GM21619 (cell line): ENCODE data around the gene FAM47B.

ENCODE experiments used
- ATAC-seq: cut with Tn5 transposase; IDR thresholded peaks from one replicate; pipeline ENCODE4 v1.9.1; 2021; ENCODE audit not compliant: unreplicated experiment

FAM47B gene

GRCh38 chrX:34942496-34942895 is at the start of gene FAM47B:
FAM47B (plus strand) TSS chrX:34942796; CDS start chrX:34942832, 36 bp downstream.
- no peak for ATAC-seq

- ATAC-seq, result no peak
Measured at GRCh38 chrX:34893741-34894140, 48.9 kb upstream of the FAM47B start.

- ATAC-seq, result no peak
Measured at GRCh38 chrX:34900691-34901090, 41.9 kb upstream of the FAM47B start.

GRCh38 chrX:34901761-34902160 is 40.8 kb upstream of the FAM47B start:
- no peak for ATAC-seq

DNA sequence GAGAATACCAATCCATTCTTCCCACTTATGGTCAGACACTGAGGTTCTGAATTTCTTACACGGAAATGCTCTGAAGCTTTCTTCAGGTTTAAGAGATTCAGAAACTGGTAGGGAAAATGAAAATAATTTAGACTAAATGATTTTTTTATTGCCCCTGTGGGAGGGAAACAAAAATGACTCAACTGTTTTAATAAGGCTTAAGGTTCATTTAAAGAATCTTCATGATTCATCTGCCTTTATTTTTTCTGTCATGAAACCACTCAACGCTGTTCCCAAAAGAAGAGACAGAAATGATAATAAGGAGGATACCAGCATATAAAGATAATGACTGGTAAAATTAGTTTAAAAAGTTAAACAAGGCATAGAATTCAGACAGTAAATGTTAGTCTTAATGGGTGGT is 39.3 kb upstream of the FAM47B start:
- no peak for ATAC-seq

- no peak for ATAC-seq
Measured at GRCh38 chrX:34909151-34909550, 33.4 kb upstream of the FAM47B start.

GRCh38 chrX:34915463-34916225 is 27.0 kb upstream of the FAM47B start:
- ATAC-seq, result no peak

DNA sequence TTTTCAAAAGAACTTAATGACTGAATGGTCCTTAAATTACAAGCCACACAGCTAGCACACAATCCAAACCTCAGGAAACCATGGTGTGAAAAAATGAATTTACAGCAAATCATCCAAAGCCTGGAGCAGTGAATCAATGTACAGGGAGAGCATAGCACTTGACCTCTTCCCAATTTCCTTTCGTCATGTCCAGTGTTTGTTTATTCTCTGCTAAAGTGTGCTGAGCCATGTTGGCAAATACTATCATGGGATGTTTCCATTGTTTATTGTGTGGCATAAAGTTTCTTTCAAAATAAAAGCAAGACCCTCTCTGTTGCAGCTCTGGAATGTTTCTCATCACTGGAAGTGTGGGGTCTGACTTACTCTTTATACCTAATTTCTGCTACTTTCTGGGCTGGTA is 25.4 kb upstream of the FAM47B start:
- no peak for ATAC-seq

DNA sequence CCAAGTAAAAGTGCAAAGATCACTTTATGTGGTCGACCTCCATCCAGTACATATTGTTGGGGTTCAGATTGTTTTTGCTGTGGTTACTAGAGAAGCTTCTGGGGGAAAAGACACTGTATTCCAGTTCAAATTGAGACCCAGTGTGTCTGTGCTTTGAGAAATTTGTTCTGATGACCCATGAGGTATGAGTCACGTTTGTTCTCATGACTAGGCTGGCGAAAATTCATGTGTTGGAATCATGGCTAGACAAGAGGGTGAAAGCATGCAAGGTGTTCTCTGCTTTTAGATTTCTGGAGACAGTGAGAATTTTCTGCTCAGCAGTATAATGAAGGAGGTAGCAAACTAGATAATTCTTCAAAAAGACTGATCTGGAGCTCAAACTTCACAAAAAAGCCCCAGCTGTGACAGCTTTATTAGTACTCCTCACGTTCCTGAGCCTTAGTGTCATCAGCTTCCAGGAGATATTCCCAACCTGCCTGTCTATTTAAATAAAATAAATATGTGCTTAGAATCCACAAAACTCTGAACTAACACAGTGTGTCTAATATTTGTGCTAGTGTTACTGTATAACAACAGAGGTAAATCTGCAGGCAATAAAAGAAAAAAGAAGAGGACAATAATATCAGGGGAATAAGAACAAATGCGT is 24.4 kb upstream of the FAM47B start:
- no peak for ATAC-seq

GRCh38 chrX:34918856-34919255 is 23.7 kb upstream of the FAM47B start:
- no peak for ATAC-seq

DNA sequence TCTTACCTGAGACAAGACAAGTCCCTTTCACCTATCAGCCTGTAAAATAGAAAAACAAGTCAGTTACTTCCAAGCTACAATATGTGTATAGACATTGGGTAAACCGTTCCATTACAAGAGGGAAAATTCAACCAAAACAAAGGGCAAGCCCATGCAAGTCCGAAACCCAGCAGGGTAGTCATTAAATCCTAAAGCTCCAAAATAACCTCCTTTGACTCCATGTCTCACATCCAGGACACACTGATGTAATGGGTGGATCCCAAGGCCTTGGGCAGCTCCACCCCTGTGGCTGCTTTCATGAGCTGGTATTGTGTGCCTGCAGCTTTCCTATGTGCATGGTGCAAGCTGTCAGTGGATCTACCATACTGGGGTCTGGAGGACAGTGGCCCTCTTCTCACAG is 14.7 kb upstream of the FAM47B start:
- no peak for ATAC-seq

DNA sequence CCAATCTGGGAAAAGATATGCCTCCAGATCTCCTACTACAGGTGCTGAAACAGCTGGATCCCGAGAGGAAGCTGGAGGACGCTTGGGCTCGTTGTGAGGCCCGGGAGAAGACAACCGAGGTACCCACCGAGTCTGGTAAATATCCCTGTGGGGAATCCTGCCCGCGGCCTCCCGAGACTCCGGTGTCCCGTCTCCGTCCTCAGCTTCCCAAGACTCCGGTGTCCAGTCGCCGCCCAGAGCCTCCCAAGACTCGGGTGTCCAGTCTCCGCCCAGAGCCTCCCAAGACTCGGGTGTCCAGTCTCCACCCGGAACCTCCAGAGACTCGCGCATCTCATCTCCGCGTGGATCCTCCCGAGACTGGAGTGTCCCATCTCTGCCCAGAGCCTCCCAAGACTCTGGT is 639 bp downstream of the FAM47B start:
- no peak for ATAC-seq

DNA sequence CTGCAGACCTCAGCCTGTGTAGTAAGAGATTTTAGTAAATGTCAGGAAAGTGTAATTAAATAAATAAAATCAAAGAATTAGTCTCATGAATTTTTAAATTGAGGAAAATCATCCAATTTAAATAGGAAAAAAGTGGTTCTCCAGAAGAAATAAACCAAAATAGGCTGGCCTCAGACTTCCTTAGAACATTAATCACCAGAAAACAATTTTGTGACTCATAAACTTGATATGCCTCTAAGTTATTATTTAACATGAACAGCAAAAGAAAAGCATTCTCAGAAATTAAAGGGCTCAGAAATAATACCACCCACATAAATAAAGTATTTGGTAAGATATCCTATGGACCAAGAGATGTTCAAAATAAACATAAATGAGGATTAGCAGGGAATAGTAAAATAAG is 14.3 kb downstream of the FAM47B start:
- ATAC-seq, result no peak

DNA sequence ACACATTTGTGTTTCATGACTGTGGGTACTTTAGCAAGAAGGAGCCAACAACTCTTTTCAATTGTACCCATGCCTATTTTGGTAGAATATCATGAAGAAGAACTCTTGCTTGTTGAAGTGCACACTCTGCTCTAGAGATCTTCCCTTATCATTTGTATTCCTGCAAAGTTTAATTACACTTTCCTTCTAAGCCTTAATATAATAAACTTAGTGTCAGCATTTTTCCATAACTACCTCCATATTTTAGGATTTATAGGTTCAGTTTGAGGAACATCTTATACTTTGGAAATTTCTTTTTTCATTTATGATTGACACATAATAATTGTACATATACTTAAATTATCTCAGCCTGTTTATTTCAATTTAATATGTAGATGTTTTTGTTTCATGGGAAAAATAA is 19.1 kb downstream of the FAM47B start:
- no peak for ATAC-seq

DNA sequence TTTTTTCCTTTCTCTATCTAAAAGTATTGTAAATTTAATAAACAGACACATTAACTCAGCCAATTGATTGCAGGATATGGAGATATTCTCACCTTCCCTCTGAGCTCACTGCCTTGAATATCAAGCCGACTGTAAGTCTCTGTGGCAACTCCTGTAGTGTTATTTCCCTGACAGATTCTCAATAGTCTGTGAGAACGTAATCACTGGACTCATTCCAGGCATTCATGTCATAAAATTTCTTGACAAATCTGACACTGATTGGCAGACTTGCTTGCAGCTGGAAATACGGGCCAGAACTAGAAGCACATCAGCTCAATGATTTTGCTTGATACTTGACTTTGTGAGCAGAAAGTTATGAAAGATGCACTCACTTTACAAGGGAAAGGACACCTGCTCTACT is 29.6 kb downstream of the FAM47B start:
- ATAC-seq, result no peak

GRCh38 chrX:34978171-34978570 is 35.6 kb downstream of the FAM47B start:
- no peak for ATAC-seq

- ATAC-seq, result no peak
Measured at GRCh38 chrX:34987646-34988045, 45.0 kb downstream of the FAM47B start.
